ENCODE data around the gene ENTPD1. TPM values are rescaled to one million over a fixed set of nuclear protein-coding genes. Genes with fewer than 3 reads are reported as not detected.
"Not testable (repeated sequence)": the region's sequence is repeated elsewhere in the genome, so short reads cannot be mapped to it uniquely, and the experiment has no call there.

Gene ENTPD1
- polyA plus RNA-seq, 3 donors: 62.2 to 71.1 (median 70.4) TPM

- H3K27ac ChIP-seq (ENCODE audit: low read depth in 1 of 2, low read length in 2 of 2): no peak overlapping the region
- peaks cover 0 to 2% (median 0%) of the 10 kb centered on the region in 3 donors for H3K27me3 Mint-ChIP-seq (ENCODE audit: low read depth in 3 of 3)
- peaks cover 8 to 9% of the 10 kb centered on the region in 2 donors for H3K4me1 ChIP-seq (ENCODE audit: control insufficient read depth in 1 of 2, insufficient read depth in 2 of 2, low read length in 2 of 2)
- H3K27ac Mint-ChIP-seq: peak overlapping the region in 1 of 7 donors; percentile 4
- H3K4me2 ChIP-seq (replicated peaks; ENCODE audit: extremely low read depth, low read length, poor library complexity, severe bottlenecking): no peak overlapping the region
- H3K79me2 ChIP-seq (ENCODE audit: insufficient read depth, low read length): no peaks in the 10 kb centered on the region
- TF ChIP-seq, protein P1, sequence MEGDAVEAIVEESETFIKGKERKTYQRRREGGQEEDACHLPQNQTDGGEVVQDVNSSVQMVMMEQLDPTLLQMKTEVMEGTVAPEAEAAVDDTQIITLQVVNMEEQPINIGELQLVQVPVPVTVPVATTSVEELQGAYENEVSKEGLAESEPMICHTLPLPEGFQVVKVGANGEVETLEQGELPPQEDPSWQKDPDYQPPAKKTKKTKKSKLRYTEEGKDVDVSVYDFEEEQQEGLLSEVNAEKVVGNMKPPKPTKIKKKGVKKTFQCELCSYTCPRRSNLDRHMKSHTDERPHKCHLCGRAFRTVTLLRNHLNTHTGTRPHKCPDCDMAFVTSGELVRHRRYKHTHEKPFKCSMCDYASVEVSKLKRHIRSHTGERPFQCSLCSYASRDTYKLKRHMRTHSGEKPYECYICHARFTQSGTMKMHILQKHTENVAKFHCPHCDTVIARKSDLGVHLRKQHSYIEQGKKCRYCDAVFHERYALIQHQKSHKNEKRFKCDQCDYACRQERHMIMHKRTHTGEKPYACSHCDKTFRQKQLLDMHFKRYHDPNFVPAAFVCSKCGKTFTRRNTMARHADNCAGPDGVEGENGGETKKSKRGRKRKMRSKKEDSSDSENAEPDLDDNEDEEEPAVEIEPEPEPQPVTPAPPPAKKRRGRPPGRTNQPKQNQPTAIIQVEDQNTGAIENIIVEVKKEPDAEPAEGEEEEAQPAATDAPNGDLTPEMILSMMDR (IDR thresholded peaks at IDR 0.05): no peak
- H3K9ac ChIP-seq (ENCODE audit: insufficient read depth, low read length, poor library complexity, severe bottlenecking): no peak overlapping the region
- no peak overlapping the region for H3K4me3 ChIP-seq (replicated peaks in 1 of 3; ENCODE audit: low read depth in 2 of 3, low read length in 3 of 3)
- no peaks in the 10 kb centered on the region for H3K27me3 ChIP-seq (ENCODE audit: control insufficient read depth in 2 of 2, insufficient read depth in 2 of 2, low read length in 2 of 2)
- peaks cover 0 to 2% (median 0%) of the 10 kb centered on the region in 7 donors for H3K9me3 Mint-ChIP-seq
- H3K4me3 Mint-ChIP-seq: no peak overlapping the region
- H3K36me3 Mint-ChIP-seq: peaks cover 6 to 8% of the 10 kb centered on the region in 2 donors
- no peak for DNase-seq
- 33% methylated on average over 3 of the region's 3 CpGs for WGBS (ENCODE audit: insufficient coverage)
- H4K20me1 ChIP-seq (ENCODE audit: insufficient read depth, low read length): no peaks in the 10 kb centered on the region
- H3K9me3 ChIP-seq (replicated peaks in 1 of 2; ENCODE audit: control insufficient read depth in 1 of 2, insufficient read depth in 1 of 2, low read length in 2 of 2): no peaks in the 10 kb centered on the region
- peaks cover 26% of the 10 kb centered on the region for H3K4me1 Mint-ChIP-seq
- no peak overlapping the region for H2AFZ ChIP-seq (ENCODE audit: insufficient read depth, low read depth, low read length, poor library complexity, severe bottlenecking)
- peaks cover 0 to 9% of the 10 kb centered on the region in 2 donors for H3K36me3 ChIP-seq (replicated peaks in 1 of 2; ENCODE audit: control insufficient read depth in 1 of 2, insufficient read depth in 2 of 2, low read length in 2 of 2)
- intact Hi-C loops (cut with micrococcal nuclease): no loop called here
Observed at GRCh38 chr10:95716466-95716865, 39.5 kb upstream of the ENTPD1 start.

- Histone ChIP-seq H3K79me2 (ENCODE audit: insufficient read depth, low read length) (no peaks in the 10 kb centered on the region), H3K4me3 (replicated peaks in 1 of 3; ENCODE audit: low read depth in 2 of 3, low read length in 3 of 3) (no peak overlapping the region), H3K9me3 (replicated peaks in 1 of 2; ENCODE audit: control insufficient read depth in 1 of 2, insufficient read depth in 1 of 2, low read length in 2 of 2) (no peaks in the 10 kb centered on the region), H3K27me3 (ENCODE audit: control insufficient read depth in 2 of 2, insufficient read depth in 2 of 2, low read length in 2 of 2) (no peaks in the 10 kb centered on the region), H3K27ac (ENCODE audit: low read depth in 1 of 2, low read length in 2 of 2) (no peak overlapping the region), H2AFZ (ENCODE audit: insufficient read depth, low read depth, low read length, poor library complexity, severe bottlenecking) (no peak overlapping the region), H4K20me1 (ENCODE audit: insufficient read depth, low read length) (no peaks in the 10 kb centered on the region), H3K9ac (ENCODE audit: insufficient read depth, low read length, poor library complexity, severe bottlenecking) (no peak overlapping the region), H3K4me2 (replicated peaks; ENCODE audit: extremely low read depth, low read length, poor library complexity, severe bottlenecking) (no peak overlapping the region), H3K36me3 (replicated peaks in 1 of 2; ENCODE audit: control insufficient read depth in 1 of 2, insufficient read depth in 2 of 2, low read length in 2 of 2) (peaks cover 0 to 8% of the 10 kb centered on the region in 2 donors), H3K4me1 (ENCODE audit: control insufficient read depth in 1 of 2, insufficient read depth in 2 of 2, low read length in 2 of 2) (peaks cover 8 to 9% of the 10 kb centered on the region in 2 donors)
- WGBS (ENCODE audit: insufficient coverage): 67% methylated on average over 1 of the region's 2 CpGs
- intact Hi-C loops (cut with micrococcal nuclease): no loop called here
- TF ChIP-seq, protein P1 (IDR thresholded peaks at IDR 0.05): no peak
- no peak for DNase-seq
- Mint-ChIP-seq H3K4me1 (peaks cover 27% of the 10 kb centered on the region), H3K4me3 (no peak overlapping the region), H3K9me3 (peaks cover 0 to 2% (median 0%) of the 10 kb centered on the region in 7 donors), H3K36me3 (peaks cover 3 to 5% of the 10 kb centered on the region in 2 donors), H3K27ac (no peak overlapping the region), H3K27me3 (ENCODE audit: low read depth in 3 of 3) (peaks cover 0 to 2% (median 0%) of the 10 kb centered on the region in 3 donors)
Observed at GRCh38 chr10:95716866-95717265, 39.1 kb upstream of the ENTPD1 start.

- H3K27me3 Mint-ChIP-seq (ENCODE audit: low read depth in 3 of 3); H3K27me3 ChIP-seq (ENCODE audit: control insufficient read depth in 2 of 2, insufficient read depth in 2 of 2, low read length in 2 of 2); H3K36me3 Mint-ChIP-seq; DNase-seq; H3K79me2 ChIP-seq (ENCODE audit: insufficient read depth, low read length); H3K4me2 ChIP-seq (replicated peaks; ENCODE audit: extremely low read depth, low read length, poor library complexity, severe bottlenecking); H3K9ac ChIP-seq (ENCODE audit: insufficient read depth, low read length, poor library complexity, severe bottlenecking); H3K4me3 ChIP-seq (replicated peaks in 1 of 3; ENCODE audit: low read depth in 2 of 3, low read length in 3 of 3); intact Hi-C loops (cut with micrococcal nuclease); H3K27ac Mint-ChIP-seq; H2AFZ ChIP-seq (ENCODE audit: insufficient read depth, low read depth, low read length, poor library complexity, severe bottlenecking); H3K4me1 ChIP-seq (ENCODE audit: control insufficient read depth in 1 of 2, insufficient read depth in 2 of 2, low read length in 2 of 2); H3K27ac ChIP-seq (ENCODE audit: low read depth in 1 of 2, low read length in 2 of 2); H4K20me1 ChIP-seq (ENCODE audit: insufficient read depth, low read length); H3K36me3 ChIP-seq (replicated peaks in 1 of 2; ENCODE audit: control insufficient read depth in 1 of 2, insufficient read depth in 2 of 2, low read length in 2 of 2); H3K4me3 Mint-ChIP-seq: not testable (repeated sequence)
- 100% methylated on average over 2 of the region's 7 CpGs for WGBS (ENCODE audit: insufficient coverage)
- H3K9me3 ChIP-seq (replicated peaks in 1 of 2; ENCODE audit: control insufficient read depth in 1 of 2, insufficient read depth in 1 of 2, low read length in 2 of 2): peaks cover 0 to 11% of the 10 kb centered on the region in 2 donors
- Mint-ChIP-seq H3K4me1 (peaks cover 27% of the 10 kb centered on the region), H3K9me3 (peaks cover 0 to 11% (median 4%) of the 10 kb centered on the region in 7 donors)
Observed at GRCh38 chr10:95720745-95721144, 35.2 kb upstream of the ENTPD1 start.

Data from CD14-positive monocyte (primary cell).